MM.1S (cell line): ENCODE data around the gene CFI.

ENCODE experiments used
- EZH2 ChIP-seq: fragments of 300-600 bp; sonication (generic); optimal IDR thresholded peaks from 2 replicates; pipeline ENCODE3; 2017; ENCODE audit warnings: low read depth, mild to moderate bottlenecking, antibody characterized with exemption, low read length, mixed read lengths
- EZH2phosphoT487 ChIP-seq: fragments of 300-600 bp; sonication (generic); IDR thresholded peaks from 2 replicates; pipeline ENCODE4 v1.6.1; 2018; ENCODE audit warnings: antibody characterized with exemption, low read length
- TF ChIP-seq, protein P1 (sequence below): fragments of 300-600 bp; sonication (generic); IDR thresholded peaks from 2 replicates; pipeline ENCODE4 v1.5.1; 2016; ENCODE audit warnings: antibody characterized with exemption, low read length, mixed read lengths

DNA sequence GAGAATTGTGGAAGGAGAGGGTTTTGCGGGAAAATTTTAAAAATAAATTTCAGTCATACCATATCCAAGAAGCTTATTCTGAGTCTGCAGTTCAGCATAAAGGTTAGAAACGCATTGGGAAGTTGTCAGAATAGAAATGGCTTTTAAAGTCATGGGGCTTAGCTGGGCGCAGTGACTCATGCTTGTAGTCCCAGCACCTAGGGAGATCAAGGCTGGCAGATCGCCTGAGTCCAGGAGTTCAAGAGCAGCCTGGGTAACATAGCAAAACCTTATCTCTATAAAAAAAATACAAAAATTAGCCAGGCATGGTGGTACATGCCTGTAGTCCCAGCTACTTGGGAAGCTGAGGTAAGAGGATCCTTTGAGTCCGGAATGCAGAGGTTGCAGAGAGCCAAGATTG, 68.1 kb downstream of the CFI start:
- TF ChIP-seq, protein P1, sequence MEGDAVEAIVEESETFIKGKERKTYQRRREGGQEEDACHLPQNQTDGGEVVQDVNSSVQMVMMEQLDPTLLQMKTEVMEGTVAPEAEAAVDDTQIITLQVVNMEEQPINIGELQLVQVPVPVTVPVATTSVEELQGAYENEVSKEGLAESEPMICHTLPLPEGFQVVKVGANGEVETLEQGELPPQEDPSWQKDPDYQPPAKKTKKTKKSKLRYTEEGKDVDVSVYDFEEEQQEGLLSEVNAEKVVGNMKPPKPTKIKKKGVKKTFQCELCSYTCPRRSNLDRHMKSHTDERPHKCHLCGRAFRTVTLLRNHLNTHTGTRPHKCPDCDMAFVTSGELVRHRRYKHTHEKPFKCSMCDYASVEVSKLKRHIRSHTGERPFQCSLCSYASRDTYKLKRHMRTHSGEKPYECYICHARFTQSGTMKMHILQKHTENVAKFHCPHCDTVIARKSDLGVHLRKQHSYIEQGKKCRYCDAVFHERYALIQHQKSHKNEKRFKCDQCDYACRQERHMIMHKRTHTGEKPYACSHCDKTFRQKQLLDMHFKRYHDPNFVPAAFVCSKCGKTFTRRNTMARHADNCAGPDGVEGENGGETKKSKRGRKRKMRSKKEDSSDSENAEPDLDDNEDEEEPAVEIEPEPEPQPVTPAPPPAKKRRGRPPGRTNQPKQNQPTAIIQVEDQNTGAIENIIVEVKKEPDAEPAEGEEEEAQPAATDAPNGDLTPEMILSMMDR: no peak
- TF ChIP-seq EZH2phosphoT487 (no peak), EZH2 (no peak)
